GM12801 (cell line): ENCODE data around the gene SNX32.

Experiments used
- CTCF ChIP-seq: IDR thresholded peaks from one replicate; pipeline ENCODE4 v1.5.1; 2011; ENCODE audit warnings: control low read depth; ENCODE audit not compliant: insufficient read length; ENCODE audit errors: extremely low read depth

Gene SNX32

DNA sequence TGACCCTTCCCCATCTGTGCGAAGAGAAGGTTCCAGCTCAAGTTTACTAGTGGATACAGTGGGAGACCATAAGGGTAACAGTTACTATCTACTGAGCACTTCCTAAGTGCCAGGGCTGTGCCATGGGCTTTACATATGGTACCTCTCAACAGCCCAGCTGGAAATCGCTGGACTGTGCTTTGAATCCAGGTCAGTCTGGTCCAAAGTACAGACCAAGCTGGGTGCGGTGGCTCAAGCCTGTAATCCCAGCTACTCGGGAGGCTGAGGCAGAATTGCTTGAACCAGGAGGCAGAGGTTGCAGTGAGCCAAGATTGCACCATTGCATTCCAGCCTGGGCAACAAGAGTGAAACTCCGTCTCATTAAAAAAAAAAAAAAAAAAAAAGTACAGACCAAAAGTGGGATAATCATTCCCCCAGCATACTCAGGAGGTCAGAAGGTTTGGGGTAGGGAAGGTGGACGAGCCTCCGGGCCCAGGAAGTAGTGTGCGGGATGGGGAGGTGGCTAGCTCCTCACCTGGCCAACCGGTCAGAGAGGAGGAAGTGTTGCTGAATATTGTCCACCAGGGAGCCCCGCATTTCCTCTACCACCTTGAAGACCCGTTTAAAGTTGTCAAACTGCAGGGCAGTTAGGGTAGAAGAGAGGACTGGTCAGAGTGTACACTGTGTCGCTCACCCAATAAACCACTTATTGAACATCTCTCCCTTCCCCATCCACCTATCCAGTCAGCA, 52.2 kb downstream of the SNX32 start:
- TF ChIP-seq CTCF, result no peak

DNA sequence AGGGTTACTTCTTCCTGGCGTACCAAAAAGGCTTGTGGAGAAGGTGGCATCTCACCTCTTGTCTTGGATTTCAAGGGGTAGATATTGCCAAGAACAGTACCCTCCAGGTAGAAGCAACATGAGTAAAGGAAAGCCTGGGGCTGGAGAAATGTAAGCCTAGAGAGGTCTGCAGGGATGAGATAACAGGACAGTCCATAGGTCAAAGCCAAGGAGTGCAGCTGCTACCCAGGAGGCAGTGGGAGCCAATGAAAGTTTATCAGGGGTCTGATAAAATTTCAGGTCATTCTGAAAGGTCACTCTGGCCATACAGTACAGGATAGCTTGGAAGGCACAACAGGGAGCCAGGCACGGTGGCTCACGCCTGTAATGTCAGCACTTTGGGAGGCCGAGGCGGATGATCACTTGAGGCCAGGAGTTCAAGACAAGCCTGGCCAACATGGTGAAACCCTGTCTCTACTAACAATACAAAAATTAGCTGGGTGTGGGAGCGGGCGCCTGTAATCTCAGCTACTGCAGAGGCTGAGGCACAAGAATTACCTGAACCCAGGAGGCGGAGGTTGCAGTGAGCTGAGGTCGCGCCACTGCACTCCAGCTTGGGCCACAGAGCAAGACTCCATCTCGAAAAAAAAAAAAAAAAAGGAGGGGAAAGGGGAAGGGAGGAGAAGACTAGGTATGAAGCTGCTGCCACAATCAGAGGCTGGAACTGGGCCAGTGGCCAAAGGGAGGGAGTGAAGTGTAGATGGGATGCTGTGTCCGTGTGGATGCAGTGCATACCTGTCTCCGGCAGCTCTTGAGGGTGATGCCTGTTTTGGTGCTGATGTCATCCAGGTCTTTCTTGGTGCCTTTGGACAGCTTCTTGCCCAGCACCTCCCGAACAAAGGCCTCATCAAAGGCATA, 53.3 kb downstream of the SNX32 start:
- TF ChIP-seq CTCF, result no peak

GRCh38 chr11:65887723-65888162, 54.0 kb downstream of the SNX32 start:
- TF ChIP-seq CTCF, result no peak

DNA sequence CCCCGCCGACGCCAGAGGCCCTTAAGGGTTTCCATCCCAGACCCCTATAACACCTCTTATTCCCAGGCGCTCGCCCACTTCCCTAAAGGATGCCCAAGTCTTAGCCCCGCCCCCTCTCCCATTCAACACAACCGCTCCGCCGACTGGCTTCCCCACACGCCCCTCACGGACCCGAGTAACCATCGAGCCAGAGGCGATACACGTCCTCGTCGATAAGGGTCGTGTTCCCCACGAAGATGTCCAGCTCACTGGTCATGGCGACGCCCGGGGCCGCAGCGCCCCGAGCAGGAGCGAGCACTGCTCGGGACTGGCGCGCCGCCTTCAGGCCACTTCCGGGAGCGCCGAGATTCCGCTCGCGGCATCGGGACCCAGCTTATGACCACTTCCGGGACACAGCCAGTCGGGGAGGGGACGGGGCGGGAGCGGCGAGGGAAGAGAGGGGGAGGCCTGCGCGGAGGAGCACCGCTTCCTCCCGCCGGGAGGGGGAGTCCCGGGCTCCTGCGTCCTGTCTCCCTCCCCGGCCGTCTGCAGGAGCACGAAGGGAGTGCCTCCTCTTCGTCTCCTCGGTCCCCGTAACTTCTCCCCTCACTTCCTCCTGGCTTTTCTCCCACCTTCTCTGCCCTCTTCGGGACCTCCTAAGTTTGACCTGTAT, 54.5 kb downstream of the SNX32 start, which contains the start of gene FIBP:
FIBP (minus strand) TSS at position 309 of the 652 bp plus-strand sequence; CDS start at position 256, 53 bp downstream.
- TF ChIP-seq CTCF, result no peak

GRCh38 chr11:65890324-65891218, 56.8 kb downstream of the SNX32 start, which contains the start of gene CCDC85B:
TSS of gene CCDC85B (plus strand) at chr11:65890673. CDS start at chr11:65890784, 111 bp downstream.
- TF ChIP-seq CTCF, result no peak

GRCh38 chr11:65891219-65892136, 57.7 kb downstream of the SNX32 start:
- TF ChIP-seq CTCF, result no peak
